Brain microvascular endothelial cell (primary cell): ENCODE results near the gene ZBTB1.
A peak's percentile ranks its signal among the peaks of the same experiment; 100 is the strongest.

Source experiments
- DNase-seq: peaks from one replicate; pipeline ENCODE4 v3.0.0-alpha.2; 2020
- H3K27ac ChIP-seq: fragments of 250-450 bp; sonication (Bioruptor Pico); 2 replicates; pipeline ENCODE4 v1.5.1; 2020; ENCODE audit warnings: mild to moderate bottlenecking, moderate library complexity
- H3K27me3 ChIP-seq: fragments of 250-450 bp; sonication (Bioruptor Pico); replicated peaks from 2 replicates; pipeline ENCODE4 v1.5.1; 2020; ENCODE audit warnings: mild to moderate bottlenecking
- H3K36me3 ChIP-seq: fragments of 250-450 bp; sonication (Bioruptor Pico); replicated peaks from 2 replicates; pipeline ENCODE4 v1.5.1; 2020; ENCODE audit warnings: mild to moderate bottlenecking
- H3K4me3 ChIP-seq: 2 replicates; pipeline ENCODE4 v1.5.1; 2011; ENCODE audit warnings: low read depth, mild to moderate bottlenecking, control low read depth, low read length, moderate library complexity
- CTCF ChIP-seq: IDR thresholded peaks from 2 replicates; pipeline ENCODE4 v1.5.1; 2011; ENCODE audit warnings: low read depth, mild to moderate bottlenecking, moderate library complexity, low read length, control low read depth, inconsistent platforms; ENCODE audit errors: missing control alignments
- in situ Hi-C: cut with HindIII; loops from 2 replicates; pipeline ENCODE4 v1.10.0; 2017; ENCODE audit warnings: low sequenced_read_pairs, low pct_ligation_motif_present

The ZBTB1 gene

GRCh38 chr14:64491637-64492036, 12.9 kb upstream of the ZBTB1 start:
- no peaks in the 10 kb centered on the region for H3K27me3 ChIP-seq
- TF ChIP-seq CTCF, result no peak
- no peak overlapping the region for H3K4me3 ChIP-seq
- no peak for DNase-seq
- in situ Hi-C loops, result no loop called here
- H3K36me3 ChIP-seq, result peaks cover 7% of the 10 kb centered on the region
- H3K27ac ChIP-seq, result no peak overlapping the region

GRCh38 chr14:64493455-64493854, 11.1 kb upstream of the ZBTB1 start:
- H3K27ac ChIP-seq, result no peak overlapping the region
- no peaks in the 10 kb centered on the region for H3K27me3 ChIP-seq
- no peak for TF ChIP-seq CTCF
- peaks cover 6% of the 10 kb centered on the region for H3K36me3 ChIP-seq
- in situ Hi-C loops, result no loop called here
- no peak for DNase-seq
- H3K4me3 ChIP-seq, result no peak overlapping the region

- no peaks in the 10 kb centered on the region for H3K36me3 ChIP-seq
- H3K27ac ChIP-seq, result no peak overlapping the region
- no peak for TF ChIP-seq CTCF
- in situ Hi-C loops, result no loop called here
- no peak for DNase-seq
- no peaks in the 10 kb centered on the region for H3K27me3 ChIP-seq
- no peak overlapping the region for H3K4me3 ChIP-seq
Observed at GRCh38 chr14:64495252-64495651, 9.3 kb upstream of the ZBTB1 start.

- DNase-seq, result no peak
- no peaks in the 10 kb centered on the region for H3K36me3 ChIP-seq
- TF ChIP-seq CTCF, result no peak
- H3K27ac ChIP-seq, result no peak overlapping the region
- in situ Hi-C loops, result no loop called here
- H3K4me3 ChIP-seq, result no peak overlapping the region
- H3K27me3 ChIP-seq, result no peaks in the 10 kb centered on the region
Observed at GRCh38 chr14:64496764-64497163, 7.8 kb upstream of the ZBTB1 start.

GRCh38 chr14:64500088-64500487, 4.5 kb upstream of the ZBTB1 start:
- no peak overlapping the region for H3K4me3 ChIP-seq
- no peak overlapping the region for H3K27ac ChIP-seq
- in situ Hi-C loops, result no loop called here
- no peak for TF ChIP-seq CTCF
- H3K27me3 ChIP-seq, result no peaks in the 10 kb centered on the region
- DNase-seq, result no peak
- H3K36me3 ChIP-seq, result no peaks in the 10 kb centered on the region

- no peak for TF ChIP-seq CTCF
- peak overlapping the region; percentile 18 for H3K4me3 ChIP-seq
- H3K27ac ChIP-seq, result no peak overlapping the region
- H3K27me3 ChIP-seq, result no peaks in the 10 kb centered on the region
- peak; percentile 22 for DNase-seq
- no peaks in the 10 kb centered on the region for H3K36me3 ChIP-seq
- in situ Hi-C loops, result no loop called here
Observed at GRCh38 chr14:64501411-64502171, 3.0 kb upstream of the ZBTB1 start.
